ENCODE data around the gene RALB. TPM values are rescaled to one million over a fixed set of nuclear protein-coding genes. Genes with fewer than 3 reads are reported as not detected.

The RALB gene
- total and polyA plus RNA-seq, 7 donors: 25.6 to 72.3 (median 38.1) TPM

DNA sequence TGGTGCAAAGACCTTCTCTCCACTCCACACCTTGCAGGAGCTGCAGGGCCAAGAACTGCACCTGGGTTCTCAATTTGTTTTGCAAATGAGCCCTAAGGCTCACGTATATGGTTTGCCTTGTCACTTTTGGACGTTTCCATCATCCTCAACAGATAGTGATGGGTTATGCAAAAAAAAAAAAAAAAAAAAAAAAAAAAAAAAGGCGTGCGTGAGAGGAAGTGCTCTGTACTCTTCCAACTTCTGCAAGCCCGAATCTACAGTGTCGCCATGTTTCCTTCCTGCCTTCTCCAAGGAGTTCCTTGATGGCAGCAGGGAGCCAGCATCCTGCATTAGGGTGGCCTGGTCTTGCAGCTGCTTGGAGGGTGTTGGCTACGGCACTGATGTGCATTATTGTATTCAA is 89.3 kb downstream of the RALB start:
- no peak overlapping the region for H3K4me3 ChIP-seq
- WGBS, 3 donors: 65 to 73% (median 73%) methylated on average over 5 to 7 of the region's 7 CpGs
- intact Hi-C loops (cut with DNase I): loop anchor here (2.0 to 5.0 kb wide), 4 partner anchors 90 to 735 kb away; no protein-coding TSS in a partner anchor
- DNase-seq: no peak
- peaks cover 17% of the 10 kb centered on the region for H3K4me1 ChIP-seq
- no peaks in the 10 kb centered on the region for H3K9me3 ChIP-seq
- H3K36me3 ChIP-seq (ENCODE audit: insufficient read depth in 1 of 2, low read depth in 1 of 2): no peaks in the 10 kb centered on the region
- peaks cover 0 to 20% (median 7%) of the 10 kb centered on the region in 3 donors for H3K27me3 ChIP-seq (ENCODE audit: insufficient read depth in 3 of 3, low read length in 2 of 3)
- no peak overlapping the region for H3K27ac ChIP-seq
- no peak for ATAC-seq
- TF ChIP-seq, protein P1, sequence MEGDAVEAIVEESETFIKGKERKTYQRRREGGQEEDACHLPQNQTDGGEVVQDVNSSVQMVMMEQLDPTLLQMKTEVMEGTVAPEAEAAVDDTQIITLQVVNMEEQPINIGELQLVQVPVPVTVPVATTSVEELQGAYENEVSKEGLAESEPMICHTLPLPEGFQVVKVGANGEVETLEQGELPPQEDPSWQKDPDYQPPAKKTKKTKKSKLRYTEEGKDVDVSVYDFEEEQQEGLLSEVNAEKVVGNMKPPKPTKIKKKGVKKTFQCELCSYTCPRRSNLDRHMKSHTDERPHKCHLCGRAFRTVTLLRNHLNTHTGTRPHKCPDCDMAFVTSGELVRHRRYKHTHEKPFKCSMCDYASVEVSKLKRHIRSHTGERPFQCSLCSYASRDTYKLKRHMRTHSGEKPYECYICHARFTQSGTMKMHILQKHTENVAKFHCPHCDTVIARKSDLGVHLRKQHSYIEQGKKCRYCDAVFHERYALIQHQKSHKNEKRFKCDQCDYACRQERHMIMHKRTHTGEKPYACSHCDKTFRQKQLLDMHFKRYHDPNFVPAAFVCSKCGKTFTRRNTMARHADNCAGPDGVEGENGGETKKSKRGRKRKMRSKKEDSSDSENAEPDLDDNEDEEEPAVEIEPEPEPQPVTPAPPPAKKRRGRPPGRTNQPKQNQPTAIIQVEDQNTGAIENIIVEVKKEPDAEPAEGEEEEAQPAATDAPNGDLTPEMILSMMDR (IDR thresholded peaks at IDR 0.05): no peak

DNA sequence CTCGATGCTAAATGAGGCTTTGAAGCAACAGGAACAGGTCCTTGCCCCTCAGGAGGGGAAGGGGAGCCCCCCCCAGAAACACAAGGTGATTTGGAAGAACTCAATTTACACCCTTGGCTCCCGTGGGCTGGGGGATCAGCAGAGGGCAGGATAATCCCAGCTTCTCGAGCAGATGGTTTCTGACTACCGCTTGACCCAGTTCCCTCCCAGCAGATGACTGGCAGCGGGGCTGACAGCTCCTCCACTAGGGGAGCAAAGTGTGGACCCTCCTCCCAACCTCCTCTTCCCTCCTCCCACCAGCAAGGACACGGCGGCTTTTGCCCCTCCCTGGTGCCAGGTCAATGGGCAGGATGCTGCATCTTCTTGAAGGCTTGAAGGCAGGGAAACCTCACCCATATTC is 89.8 kb downstream of the RALB start:
- no peak overlapping the region for H3K27ac ChIP-seq
- H3K4me3 ChIP-seq: no peak overlapping the region
- H3K9me3 ChIP-seq: no peaks in the 10 kb centered on the region
- peaks cover 19% of the 10 kb centered on the region for H3K4me1 ChIP-seq
- intact Hi-C loops (cut with DNase I): loop anchor here (2.0 to 5.0 kb wide), 4 partner anchors 90 to 735 kb away; no protein-coding TSS in a partner anchor
- TF ChIP-seq, protein P1 (IDR thresholded peaks at IDR 0.05): no peak
- no peaks in the 10 kb centered on the region for H3K36me3 ChIP-seq (ENCODE audit: insufficient read depth in 1 of 2, low read depth in 1 of 2)
- peaks cover 0 to 25% (median 7%) of the 10 kb centered on the region in 3 donors for H3K27me3 ChIP-seq (ENCODE audit: insufficient read depth in 3 of 3, low read length in 2 of 3)
- 41 to 48% (median 45%) methylated on average over 6 to 7 of the region's 7 CpGs for WGBS, 3 donors
- ATAC-seq (no peak), DNase-seq (no peak)

DNA sequence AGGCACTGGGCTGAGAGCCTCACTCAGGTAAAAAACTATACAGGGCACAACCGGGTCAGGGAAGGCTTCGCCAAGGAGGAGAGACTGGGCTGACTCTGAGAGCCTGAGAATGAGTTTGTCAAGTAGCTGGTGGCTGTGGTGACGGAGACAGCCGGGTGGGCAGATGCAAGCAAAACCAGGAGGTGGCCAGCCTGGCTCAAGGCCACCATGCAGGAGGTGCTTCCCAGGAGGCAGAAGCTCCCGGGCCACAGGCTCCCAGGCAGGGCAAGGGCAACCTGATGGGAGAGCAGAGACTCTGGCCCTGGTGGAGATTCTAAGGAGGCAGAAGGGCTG is 90.4 kb downstream of the RALB start:
- Histone ChIP-seq H3K27ac (no peak overlapping the region), H3K4me3 (peak overlapping the region; percentile 72), H3K4me1 (peaks cover 19% of the 10 kb centered on the region), H3K36me3 (ENCODE audit: insufficient read depth in 1 of 2, low read depth in 1 of 2) (no peaks in the 10 kb centered on the region), H3K27me3 (ENCODE audit: insufficient read depth in 3 of 3, low read length in 2 of 3) (peaks cover 0 to 30% (median 7%) of the 10 kb centered on the region in 3 donors), H3K9me3 (no peaks in the 10 kb centered on the region)
- TF ChIP-seq, protein P1 (IDR thresholded peaks at IDR 0.05): no peak
- intact Hi-C loops (cut with DNase I): loop anchor here (1.0 to 5.0 kb wide), 5 partner anchors 89 to 734 kb away; no protein-coding TSS in a partner anchor
- whole genome bisulfite sequencing, 3 donors: 23 to 33% (median 27%) methylated on average over 5 of the region's 5 CpGs
- peak in 2 of 4 donors; percentile 11 to 25 for ATAC-seq
- no peak for DNase-seq

DNA sequence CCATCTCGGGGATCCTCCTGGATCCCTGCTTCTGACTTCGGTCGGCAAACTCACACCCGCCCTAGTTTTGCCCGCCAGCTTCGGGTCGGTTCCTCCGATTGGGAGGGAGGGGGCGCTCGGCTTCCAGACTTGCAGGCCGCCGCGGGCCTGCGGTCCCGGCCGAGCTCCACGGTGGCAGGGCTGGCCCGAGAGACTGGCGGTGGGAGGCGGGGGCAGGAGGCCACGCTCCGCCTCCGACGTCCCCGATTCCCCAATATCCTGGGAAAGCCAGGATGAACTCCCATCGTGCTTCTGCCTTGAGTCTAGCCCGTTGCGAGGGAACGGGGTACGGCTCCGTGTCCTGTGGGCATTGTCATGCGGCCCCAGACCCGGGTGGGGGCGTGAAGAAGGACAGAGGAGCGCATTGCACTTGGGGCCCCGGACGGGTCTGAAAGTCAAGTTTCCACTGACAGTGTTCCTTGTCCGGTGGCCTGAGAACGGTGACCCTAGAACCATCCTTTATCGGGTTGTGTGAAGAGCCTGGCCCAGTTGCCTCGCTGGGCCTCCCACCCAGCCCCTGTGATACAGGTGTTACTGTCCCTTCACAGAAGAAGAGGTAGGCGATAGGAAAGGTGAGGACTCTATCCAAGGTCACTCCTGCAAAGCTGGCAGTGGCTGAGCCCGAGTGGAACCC is 90.9 kb downstream of the RALB start:
- no peaks in the 10 kb centered on the region for H3K36me3 ChIP-seq (ENCODE audit: insufficient read depth in 1 of 2, low read depth in 1 of 2)
- H3K27me3 ChIP-seq (ENCODE audit: insufficient read depth in 3 of 3, low read length in 2 of 3): peaks cover 0 to 30% (median 7%) of the 10 kb centered on the region in 3 donors
- TF ChIP-seq, protein P1 (IDR thresholded peaks at IDR 0.05): peak; percentile 90
- ATAC-seq: peak; percentile 86 to 91 (median 89)
- no peaks in the 10 kb centered on the region for H3K9me3 ChIP-seq
- intact Hi-C loops (cut with DNase I): loop anchor here (1.0 to 5.0 kb wide), 6 partner anchors 89 to 734 kb away; no protein-coding TSS in a partner anchor
- DNase-seq: peak; percentile 90 to 95
- H3K4me3 ChIP-seq: peak overlapping the region; percentile 72
- 5 to 8% (median 7%) methylated on average over 43 of the region's 43 CpGs for WGBS, 3 donors
- no peak overlapping the region for H3K27ac ChIP-seq
- peaks cover 19% of the 10 kb centered on the region for H3K4me1 ChIP-seq

Other genes with a start within 250 kb of the RALB start
- 10 to 100 TPM; 12.5 to 16.0 (median 14.8) TPM for gene EPB41L5, start 239.8 kb upstream of the RALB start, total RNA-seq
- 10 to 100 TPM in 1 of 3 donors, 1 to 10 TPM in 2; 4.2 to 10.5 (median 4.3) TPM for gene EPB41L5, start 239.8 kb upstream of the RALB start, polyA plus RNA-seq
- 10 to 100 TPM; 10.9 to 23.5 (median 18.0) TPM for gene TMEM185B, start 29.5 kb upstream of the RALB start, total RNA-seq
- gene TMEM185B, start 29.5 kb upstream of the RALB start, polyA plus RNA-seq: 10 to 100 TPM; 10.4 to 28.1 (median 15.3) TPM
- gene INHBB, start 93.3 kb downstream of the RALB start, total RNA-seq: 10 to 100 TPM in 2 of 4 donors, 1 to 10 TPM in 2; 2.9 to 19.3 (median 11.0) TPM
- 10 to 100 TPM in 2 of 3 donors, 1 to 10 TPM in 1; 7.4 to 20.0 (median 13.4) TPM for gene INHBB, start 93.3 kb downstream of the RALB start, polyA plus RNA-seq